ENCODE data around the gene OR52H1. TPM values are rescaled to one million over a fixed set of nuclear protein-coding genes. Genes with fewer than 3 reads are reported as not detected.

The OR52H1 gene
- total RNA-seq, 1 experiment from 2014 or later, result not detected

DNA sequence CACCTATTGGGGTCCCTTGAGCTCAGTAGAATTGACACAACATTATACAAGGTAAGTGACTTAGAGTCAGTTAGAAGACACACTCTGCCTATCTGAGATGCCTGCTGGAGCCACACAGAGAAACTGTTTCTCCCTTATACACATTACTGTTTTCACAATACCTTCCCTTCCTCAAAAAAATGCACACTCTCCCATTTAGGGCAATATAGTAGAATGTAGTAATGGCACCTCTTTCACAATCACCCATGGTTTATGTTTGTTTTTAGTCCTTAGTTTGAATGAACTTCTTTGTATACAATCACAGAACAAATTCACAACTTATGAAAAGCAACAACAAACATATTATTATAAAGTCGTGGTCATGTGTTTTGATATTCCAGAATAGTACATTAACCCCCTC, 14.3 kb downstream of the OR52H1 start:
- DNase-seq (ENCODE audit: low read depth), result no peak

GRCh38 chr11:5531053-5531831, 17.1 kb downstream of the OR52H1 start:
- DNase-seq (ENCODE audit: low read depth), result no peak

DNA sequence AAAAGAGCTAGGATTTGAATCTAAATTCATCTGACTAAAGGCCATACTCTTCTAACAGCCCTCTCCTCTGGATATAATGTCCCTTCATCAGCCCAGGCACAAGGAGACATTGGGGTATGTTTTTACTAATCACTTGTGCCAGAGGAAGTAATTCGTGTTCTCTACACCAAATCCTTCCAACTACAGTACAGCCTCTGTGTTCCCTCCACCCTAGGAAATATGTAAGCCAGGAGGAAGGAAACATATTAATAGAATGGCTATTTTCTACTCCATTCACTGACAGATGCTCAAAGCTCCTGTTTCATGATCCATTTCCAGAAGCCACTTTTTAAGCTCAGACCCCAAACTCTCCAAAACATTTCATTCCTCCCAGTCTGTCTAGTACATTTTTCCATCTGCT, 19.8 kb downstream of the OR52H1 start:
- no peak for DNase-seq (ENCODE audit: low read depth)

DNA sequence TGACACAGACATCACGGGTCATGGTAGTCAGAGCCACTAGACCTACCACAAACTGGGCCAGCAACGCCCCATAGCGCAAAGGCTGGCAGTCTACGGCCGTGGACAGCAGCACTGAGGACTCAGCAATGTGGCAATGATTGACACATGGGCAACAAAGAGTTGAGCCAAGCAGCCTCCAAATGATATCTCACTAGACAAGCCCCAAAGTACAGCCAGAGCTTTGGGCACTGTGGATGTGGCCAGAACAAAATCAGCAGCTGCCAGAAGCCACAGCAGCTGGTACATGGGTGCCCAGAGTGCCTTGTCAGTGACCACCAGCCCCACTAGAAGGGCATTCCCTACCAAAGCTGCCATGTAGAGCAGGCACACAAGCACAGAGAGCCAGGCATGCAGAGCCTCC, 20.6 kb downstream of the OR52H1 start:
- no peak for DNase-seq (ENCODE audit: low read depth)

DNA sequence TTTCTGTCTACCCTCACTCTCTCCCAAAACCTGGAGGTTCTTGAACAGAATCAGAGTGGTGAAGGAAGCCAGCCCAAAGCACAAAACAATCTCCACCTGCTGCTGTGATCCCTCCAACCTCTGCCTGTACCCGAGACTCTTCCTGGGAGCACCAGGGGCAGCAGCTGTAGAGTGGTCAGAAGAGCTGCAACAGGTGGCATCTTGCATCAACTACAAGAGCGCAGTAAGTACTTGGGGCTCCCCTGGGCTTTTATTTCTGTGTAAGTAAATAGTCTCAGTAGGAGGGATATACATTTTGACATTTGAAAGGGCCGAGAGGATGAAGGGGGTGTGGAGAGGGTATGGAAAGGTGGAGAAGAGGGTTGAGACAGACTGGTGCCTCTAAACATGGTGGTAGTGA, 23.6 kb downstream of the OR52H1 start:
- DNase-seq (ENCODE audit: low read depth), result no peak

DNA sequence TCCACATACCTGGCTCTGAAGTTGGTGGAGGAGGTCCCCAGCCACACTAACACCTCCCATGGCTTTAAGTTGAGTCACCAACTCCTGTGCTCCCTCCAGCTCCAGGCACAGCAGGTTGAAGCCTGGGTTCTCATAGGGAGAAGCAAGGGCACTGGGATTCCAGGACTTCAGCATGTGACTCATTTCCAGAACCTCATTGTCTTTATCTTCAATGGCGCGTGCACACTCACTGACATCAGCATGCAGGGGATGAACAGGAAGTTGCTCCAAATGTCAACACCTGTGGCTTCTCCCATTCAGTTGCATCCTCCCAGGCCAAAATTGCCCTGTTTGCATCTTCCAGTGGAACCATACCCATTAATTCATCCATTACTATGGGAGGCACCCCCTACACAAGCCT, 26.0 kb downstream of the OR52H1 start:
- no peak for DNase-seq (ENCODE audit: low read depth)

DNA sequence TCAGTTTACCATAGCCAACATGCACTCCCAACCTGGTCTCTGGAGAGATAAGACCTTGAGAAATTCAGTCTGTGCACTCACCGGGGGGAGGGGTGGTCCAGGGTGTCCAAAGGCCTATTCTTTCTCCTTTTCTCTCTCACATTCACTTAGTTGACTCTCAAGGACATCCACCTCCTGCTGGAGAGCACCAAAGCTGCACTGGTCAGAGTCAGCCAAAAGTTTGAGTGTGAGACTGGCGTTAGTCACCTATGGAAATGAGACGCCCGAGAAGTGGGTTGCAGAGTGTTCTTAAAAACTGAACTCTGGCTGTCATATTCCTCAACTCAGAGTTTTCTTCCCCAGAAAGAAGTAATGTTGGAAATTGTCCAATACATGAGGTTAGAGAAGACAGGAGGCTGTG, 26.8 kb downstream of the OR52H1 start:
- DNase-seq (ENCODE audit: low read depth), result no peak

DNA sequence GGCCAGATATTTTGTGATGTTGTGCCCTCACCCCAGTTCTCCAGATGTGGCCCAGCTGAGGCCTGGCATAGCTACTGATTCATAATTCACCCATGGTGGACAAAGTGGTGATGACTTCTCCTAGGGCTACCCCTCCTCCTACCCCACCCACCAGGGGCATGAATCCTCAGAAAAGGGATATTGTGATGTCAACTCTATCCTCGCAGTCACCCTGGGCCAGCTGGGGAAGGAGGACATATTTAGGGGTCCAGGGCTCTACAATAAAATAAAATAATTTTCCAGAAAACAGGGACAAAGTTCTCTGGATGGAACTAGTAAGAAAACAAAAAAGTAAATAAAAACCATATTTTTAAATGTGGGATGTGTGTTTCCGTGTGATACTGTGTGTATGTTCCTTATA, 31.7 kb downstream of the OR52H1 start, which contains the start of gene UBQLNL:
Gene UBQLNL (minus strand): TSS at position 101 of the 400 bp plus-strand sequence. CDS start 258 bp downstream, outside the sequence.
- no peak for DNase-seq (ENCODE audit: low read depth)

DNA sequence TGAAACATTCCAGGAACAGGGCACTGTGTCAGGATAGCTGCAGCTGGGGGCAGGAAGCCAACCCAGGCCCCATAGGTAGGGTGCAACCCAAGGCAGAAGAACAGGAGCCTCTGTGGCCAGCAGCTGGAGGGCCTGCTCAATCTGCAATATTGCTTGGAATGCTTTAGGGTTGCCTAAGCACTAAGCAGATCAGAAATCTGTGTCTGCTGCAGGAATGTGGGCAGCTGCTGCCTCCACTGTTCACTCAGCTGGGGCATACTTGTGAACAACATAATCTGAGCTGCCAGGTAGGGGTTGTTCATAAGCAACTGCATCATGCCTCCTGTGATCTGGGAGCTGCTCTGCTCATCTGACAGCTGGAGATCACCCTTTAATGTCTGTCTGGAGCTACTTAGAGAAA, 33.5 kb downstream of the OR52H1 start:
- no peak for DNase-seq (ENCODE audit: low read depth)

GRCh38 chr11:5509803-5510202, 38.5 kb downstream of the OR52H1 start, which contains the start of gene UBQLN3:
Gene UBQLN3 (minus strand): TSS chr11:5509957. CDS start chr11:5509558, 399 bp downstream.
- no peak for DNase-seq (ENCODE audit: low read depth)

GRCh38 chr11:5508605-5509004, 39.7 kb downstream of the OR52H1 start:
- no peak for DNase-seq (ENCODE audit: low read depth)

DNA sequence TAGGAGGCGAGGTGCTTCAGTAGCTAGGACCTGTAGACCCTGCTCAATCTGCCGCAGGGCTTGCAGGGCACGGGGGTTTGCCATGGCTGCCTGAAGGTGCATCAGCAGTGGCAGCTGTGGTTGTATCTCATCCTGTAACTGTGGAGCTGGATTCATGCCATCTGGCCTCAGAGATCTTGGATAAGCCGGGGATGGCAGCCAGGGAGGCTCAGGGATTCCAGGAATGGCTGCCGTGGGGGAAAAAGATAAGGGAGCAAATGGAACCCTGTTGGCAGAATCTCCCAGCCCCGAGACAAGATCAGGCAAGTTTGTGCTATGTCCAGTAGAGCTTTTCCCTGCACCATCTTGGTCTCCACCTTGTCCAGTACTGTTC, 40.4 kb downstream of the OR52H1 start:
- DNase-seq (ENCODE audit: low read depth), result peak; percentile 3

GRCh38 chr11:5507177-5507932, 41.0 kb downstream of the OR52H1 start:
- no peak for DNase-seq (ENCODE audit: low read depth)

DNA sequence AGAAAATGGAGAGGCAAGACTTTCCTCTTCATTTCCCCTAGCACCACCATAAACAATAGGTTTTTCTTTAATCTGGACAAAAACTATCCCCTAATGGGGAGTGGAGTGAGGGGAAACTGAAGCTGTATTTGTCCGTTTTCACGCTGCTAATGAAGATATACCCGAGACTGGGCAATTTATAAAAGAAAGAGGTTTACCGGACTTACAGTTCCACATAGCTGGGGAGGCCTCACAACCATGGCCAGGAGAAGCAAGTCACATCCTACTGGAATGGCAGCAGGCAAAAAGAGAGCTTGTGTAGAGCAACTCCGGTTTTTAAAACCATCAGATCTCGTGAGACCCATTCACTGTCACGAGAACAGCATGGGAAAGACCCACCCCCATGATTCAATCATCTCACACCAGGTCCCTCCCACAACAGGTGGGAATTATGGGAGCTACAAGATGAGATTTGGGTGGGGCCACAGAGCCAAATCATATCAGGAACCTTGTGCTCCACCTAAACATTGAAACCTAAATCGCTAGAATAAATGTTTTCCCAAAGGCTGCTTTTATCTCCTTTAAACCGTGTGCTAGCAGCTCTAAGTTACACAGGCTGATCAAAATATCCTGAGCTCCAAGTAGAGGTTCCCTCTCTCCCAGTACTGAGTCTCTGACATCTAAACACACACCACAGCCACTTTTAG, 42.8 kb downstream of the OR52H1 start:
- DNase-seq (ENCODE audit: low read depth), result peak; percentile 15

GRCh38 chr11:5504403-5504921, 43.9 kb downstream of the OR52H1 start:
- DNase-seq (ENCODE audit: low read depth), result no peak

GRCh38 chr11:5500393-5500801, 47.9 kb downstream of the OR52H1 start:
- DNase-seq (ENCODE audit: low read depth), result no peak

DNA sequence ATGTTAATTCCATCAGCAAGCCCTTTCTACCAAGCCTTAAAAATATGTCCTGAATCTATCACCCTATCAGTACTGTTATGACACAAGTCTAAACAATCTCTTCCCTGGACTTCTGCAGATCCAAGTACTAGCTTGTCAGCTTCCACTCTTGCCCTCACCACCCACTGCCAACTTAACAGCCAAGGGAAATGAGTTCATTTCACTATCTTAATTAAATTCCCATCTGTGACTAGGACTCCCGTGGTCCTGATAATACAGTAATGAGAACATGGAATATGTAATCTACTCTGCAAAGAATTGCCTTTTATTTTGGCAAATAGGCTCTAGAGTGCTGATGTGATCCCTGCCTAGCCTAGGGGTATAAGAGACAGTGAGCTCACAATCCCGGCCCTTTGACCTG, 48.7 kb downstream of the OR52H1 start:
- DNase-seq (ENCODE audit: low read depth), result no peak

Other genes with a start within 250 kb of the OR52H1 start
- not detected in 2 replicates for gene OR51B4, start 246.6 kb downstream of the OR52H1 start, total RNA-seq (2014; rRNA removed; shearing (Covaris generic))
- gene OR51B2, start 224.2 kb downstream of the OR52H1 start, total RNA-seq (2014; rRNA removed; shearing (Covaris generic)), result 0.36 TPM in 1 of 2 replicates, not detected in the other
- 1.8 and 2.0 TPM in 2 replicates for gene OR51B5, start 205.0 kb downstream of the OR52H1 start, total RNA-seq (2014; rRNA removed; shearing (Covaris generic))
- gene OR51B6, start 197.0 kb downstream of the OR52H1 start, total RNA-seq (2014; rRNA removed; shearing (Covaris generic)), result not detected in 2 replicates
- not detected in 2 replicates for gene OR51M1, start 164.7 kb downstream of the OR52H1 start, total RNA-seq (2014; rRNA removed; shearing (Covaris generic))
- gene OR51Q1, start 126.4 kb downstream of the OR52H1 start, total RNA-seq (2014; rRNA removed; shearing (Covaris generic)), result not detected in 2 replicates
- 0.20 TPM in 1 of 2 replicates, not detected in the other for gene OR51I1, start 107.0 kb downstream of the OR52H1 start, total RNA-seq (2014; rRNA removed; shearing (Covaris generic))
- gene OR51I2, start 99.2 kb downstream of the OR52H1 start, total RNA-seq (2014; rRNA removed; shearing (Covaris generic)), result not detected in 2 replicates
- gene OR52D1, start 59.9 kb downstream of the OR52H1 start, total RNA-seq (2014; rRNA removed; shearing (Covaris generic)), result not detected in 2 replicates
- gene UBQLN3, start 38.6 kb downstream of the OR52H1 start, total RNA-seq (2014; rRNA removed; shearing (Covaris generic)), result not detected in 2 replicates
- gene UBQLNL, start 31.8 kb downstream of the OR52H1 start, total RNA-seq (2014; rRNA removed; shearing (Covaris generic)), result not detected in 2 replicates
- gene OR52B6, start 32.3 kb upstream of the OR52H1 start, total RNA-seq (2014; rRNA removed; shearing (Covaris generic)), result not detected in 2 replicates
- 2.3 and 3.1 TPM in 2 replicates for gene TRIM6, start 48.1 kb upstream of the OR52H1 start, total RNA-seq (2014; rRNA removed; shearing (Covaris generic))
- gene TRIM34, start 76.5 kb upstream of the OR52H1 start, total RNA-seq (2014; rRNA removed; shearing (Covaris generic)), result 6.4 and 7.1 TPM in 2 replicates
- 14.8 and 17.8 TPM in 2 replicates for gene TRIM5, start 136.5 kb upstream of the OR52H1 start, total RNA-seq (2014; rRNA removed; shearing (Covaris generic))
- gene TRIM22, start 141.2 kb upstream of the OR52H1 start, total RNA-seq (2014; rRNA removed; shearing (Covaris generic)), result 5.5 and 10.1 TPM in 2 replicates
- not detected in 2 replicates for gene OR56B1, start 187.9 kb upstream of the OR52H1 start, total RNA-seq (2014; rRNA removed; shearing (Covaris generic))
- gene OR52N4, start 205.7 kb upstream of the OR52H1 start, total RNA-seq (2014; rRNA removed; shearing (Covaris generic)), result not detected in 2 replicates
- gene OR52N5, start 234.8 kb upstream of the OR52H1 start, total RNA-seq (2014; rRNA removed; shearing (Covaris generic)), result not detected in 2 replicates
- not detected in 2 replicates for gene OR52N1, start 242.7 kb upstream of the OR52H1 start, total RNA-seq (2014; rRNA removed; shearing (Covaris generic))